ENCODE measurements around the gene HOXA9. TPM values are rescaled to one million over a fixed set of nuclear protein-coding genes. Genes with fewer than 3 reads are reported as not detected.

Gene HOXA9
- total RNA-seq, 1 experiment from 2014 or later: 6.9 TPM

DNA sequence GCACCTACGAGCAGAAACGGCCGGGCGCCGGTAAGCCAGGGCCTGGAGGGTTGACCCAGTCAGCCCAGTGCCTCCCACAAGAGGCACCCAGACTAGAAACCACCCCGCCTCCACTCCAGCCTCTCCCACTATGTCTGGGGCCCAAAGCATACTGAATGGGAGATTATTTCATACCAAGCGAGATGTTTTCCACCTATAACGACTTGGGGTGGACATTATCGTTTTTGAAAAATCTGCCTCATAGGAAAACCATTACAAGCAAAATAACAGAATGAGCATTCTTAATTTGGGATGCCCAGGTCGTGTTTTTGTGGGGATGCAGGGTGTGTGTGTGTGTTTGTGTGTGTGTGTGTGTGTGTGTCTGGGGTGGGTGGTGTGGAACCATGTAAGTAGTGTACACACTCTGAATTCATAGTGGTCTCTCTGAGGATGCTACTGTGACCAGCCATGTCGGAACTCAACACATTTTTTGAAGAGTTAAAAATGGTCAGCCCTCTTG lies 19.4 kb downstream of the HOXA9 start:
- TF ChIP-seq, protein P1, sequence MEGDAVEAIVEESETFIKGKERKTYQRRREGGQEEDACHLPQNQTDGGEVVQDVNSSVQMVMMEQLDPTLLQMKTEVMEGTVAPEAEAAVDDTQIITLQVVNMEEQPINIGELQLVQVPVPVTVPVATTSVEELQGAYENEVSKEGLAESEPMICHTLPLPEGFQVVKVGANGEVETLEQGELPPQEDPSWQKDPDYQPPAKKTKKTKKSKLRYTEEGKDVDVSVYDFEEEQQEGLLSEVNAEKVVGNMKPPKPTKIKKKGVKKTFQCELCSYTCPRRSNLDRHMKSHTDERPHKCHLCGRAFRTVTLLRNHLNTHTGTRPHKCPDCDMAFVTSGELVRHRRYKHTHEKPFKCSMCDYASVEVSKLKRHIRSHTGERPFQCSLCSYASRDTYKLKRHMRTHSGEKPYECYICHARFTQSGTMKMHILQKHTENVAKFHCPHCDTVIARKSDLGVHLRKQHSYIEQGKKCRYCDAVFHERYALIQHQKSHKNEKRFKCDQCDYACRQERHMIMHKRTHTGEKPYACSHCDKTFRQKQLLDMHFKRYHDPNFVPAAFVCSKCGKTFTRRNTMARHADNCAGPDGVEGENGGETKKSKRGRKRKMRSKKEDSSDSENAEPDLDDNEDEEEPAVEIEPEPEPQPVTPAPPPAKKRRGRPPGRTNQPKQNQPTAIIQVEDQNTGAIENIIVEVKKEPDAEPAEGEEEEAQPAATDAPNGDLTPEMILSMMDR (IDR thresholded peaks at IDR 0.05; ENCODE audit: unreplicated experiment): no peak
- Mint-ChIP-seq H3K9me3 (ENCODE audit: unreplicated experiment) (no peaks in the 10 kb centered on the region), H3K4me1 (ENCODE audit: insufficient read depth, unreplicated experiment) (peaks cover 14% of the 10 kb centered on the region), H3K36me3 (ENCODE audit: insufficient read depth, unreplicated experiment) (peaks cover 24% of the 10 kb centered on the region), H3K27ac (ENCODE audit: low read depth, unreplicated experiment) (no peak overlapping the region), H3K4me3 (ENCODE audit: unreplicated experiment) (no peak overlapping the region), H3K27me3 (ENCODE audit: insufficient read depth, unreplicated experiment) (no peaks in the 10 kb centered on the region)
- ChIA-PET CTCF (interaction anchor here (0.6 to 2.9 kb wide), 5 partner anchors 46 to 1056 kb away, joined by 3 to 16 read pairs (median 3); no protein-coding TSS in a partner anchor), POLR2A (interaction anchor here (7.1 to 7.2 kb wide), 2 partner anchors 17 to 289 kb away, joined by 49 to 459 read pairs; partner anchors contain the start of gene HOXA9)
- no TSS peak for BruUV-seq (replicated peaks)
- intact Hi-C loops (cut with micrococcal nuclease): no loop called here
- no peak for DNase-seq (ENCODE audit: unreplicated experiment)

GRCh38 chr7:27145165-27145913 lies 20.0 kb downstream of the HOXA9 start:
- BruUV-seq (replicated peaks): no TSS peak
- TF ChIP-seq, protein P1 (IDR thresholded peaks at IDR 0.05; ENCODE audit: unreplicated experiment): no peak
- CTCF ChIA-PET: interaction anchor here (0.6 to 6.7 kb wide), 15 partner anchors 16 to 1046 kb away, joined by 3 to 190 read pairs (median 7); no protein-coding TSS in a partner anchor
- Mint-ChIP-seq H3K27ac (ENCODE audit: low read depth, unreplicated experiment) (no peak overlapping the region), H3K9me3 (ENCODE audit: unreplicated experiment) (no peaks in the 10 kb centered on the region), H3K4me1 (ENCODE audit: insufficient read depth, unreplicated experiment) (peaks cover 16% of the 10 kb centered on the region), H3K4me3 (ENCODE audit: unreplicated experiment) (no peak overlapping the region), H3K36me3 (ENCODE audit: insufficient read depth, unreplicated experiment) (peaks cover 29% of the 10 kb centered on the region), H3K27me3 (ENCODE audit: insufficient read depth, unreplicated experiment) (no peaks in the 10 kb centered on the region)
- intact Hi-C loops (cut with micrococcal nuclease): no loop called here
- no peak for DNase-seq (ENCODE audit: unreplicated experiment)
- POLR2A ChIA-PET: interaction anchor here (0.6 to 7.2 kb wide), 8 partner anchors 18 to 655 kb away, joined by 3 to 459 read pairs (median 25); partner anchors contain the start of gene HOXA9

- ChIA-PET POLR2A (interaction anchor here (0.8 to 7.2 kb wide), 11 partner anchors 18 to 654 kb away, joined by 3 to 459 read pairs (median 41); partner anchors contain the start of genes HOXA1, HOXA9 and SKAP2), CTCF (interaction anchor here (0.6 to 6.7 kb wide), 23 partner anchors 8 to 1046 kb away, joined by 3 to 190 read pairs (median 7); partner anchors contain the start of genes HOXA3 and HOXA7)
- BruUV-seq (replicated peaks): no TSS peak
- Mint-ChIP-seq H3K4me3 (ENCODE audit: unreplicated experiment) (no peak overlapping the region), H3K36me3 (ENCODE audit: insufficient read depth, unreplicated experiment) (peaks cover 29% of the 10 kb centered on the region), H3K27ac (ENCODE audit: low read depth, unreplicated experiment) (no peak overlapping the region), H3K4me1 (ENCODE audit: insufficient read depth, unreplicated experiment) (peaks cover 20% of the 10 kb centered on the region), H3K27me3 (ENCODE audit: insufficient read depth, unreplicated experiment) (no peaks in the 10 kb centered on the region), H3K9me3 (ENCODE audit: unreplicated experiment) (no peaks in the 10 kb centered on the region)
- intact Hi-C loops (cut with micrococcal nuclease): loop anchor here (5.0 kb wide), 3 partner anchors 477 to 942 kb away; partner anchors contain the start of genes CBX3 and HNRNPA2B1
- no peak for DNase-seq (ENCODE audit: unreplicated experiment)
- TF ChIP-seq, protein P1 (IDR thresholded peaks at IDR 0.05; ENCODE audit: unreplicated experiment): no peak
These were observed 20.6 kb downstream of the HOXA9 start for GRCh38 chr7:27144781-27145164.
